H1 (cell line): ENCODE results near the gene CD44. TPM values are rescaled to one million over a fixed set of nuclear protein-coding genes. Genes with fewer than 3 reads are reported as not detected.

Source experiments
- CTCF ChIA-PET: fragments of 300-600 bp; sonication (Branson Sonifier 250); formaldehyde crosslinking; loops from one replicate; lab custom pipeline; 2021; ENCODE audit not compliant: partially characterized antibody; lab: Charles Lee
- POLR2A ChIA-PET: fragments of 300-600 bp; sonication (Branson Sonifier 250); formaldehyde crosslinking; loops from one replicate; lab custom pipeline; 2021; ENCODE audit warnings: inconsistent platforms; ENCODE audit not compliant: partially characterized antibody; lab: Charles Lee
- DNase-seq, 2 experiments: peaks; one replicate each; pipeline versions ENCODE4 v3.0.0 to v3.0.0-alpha.2; 2010 to 2022; ENCODE audit warnings: low spot score in 2 of 2, low read depth in 1 of 2, mixed read lengths in 1 of 2
- FAIRE-seq: peaks from 2 replicates; lab custom pipeline; 2011; peaks lifted over from hg19 to GRCh38; lab: Jason Lieb, UNC
- H2AFZ ChIP-seq: 2 replicates; pipeline ENCODE4 v1.8.1; 2012; ENCODE audit warnings: low read length, inconsistent platforms
- H2AK5ac ChIP-seq: 2 replicates; pipeline ENCODE4 v1.6.1; 2013; ENCODE audit warnings: low read depth, low read length
- H2BK120ac ChIP-seq: replicated peaks from 2 replicates; pipeline ENCODE3; 2013; ENCODE audit warnings: low read depth, low read length, inconsistent platforms
- H2BK12ac ChIP-seq: 2 replicates; pipeline ENCODE4 v1.6.1; 2013; ENCODE audit warnings: low read depth, low read length
- H2BK15ac ChIP-seq: 2 replicates; pipeline ENCODE4 v1.6.1; 2013; ENCODE audit warnings: low read length
- H2BK20ac ChIP-seq: 2 replicates; pipeline ENCODE4 v1.6.1; 2013; ENCODE audit warnings: low read length
- H2BK5ac ChIP-seq: 2 replicates; pipeline ENCODE4 v1.6.1; 2013; ENCODE audit warnings: low read depth, low read length
- H3K14ac ChIP-seq: 2 replicates; pipeline ENCODE4 v1.6.1; 2013; ENCODE audit warnings: inconsistent platforms; ENCODE audit not compliant: insufficient read length
- H3K18ac ChIP-seq: 2 replicates; pipeline ENCODE4 v1.6.1; 2013; ENCODE audit warnings: low read length; ENCODE audit errors: extremely low read depth
- H3K23ac ChIP-seq: 2 replicates; pipeline ENCODE4 v1.6.1; 2013; ENCODE audit warnings: inconsistent platforms; ENCODE audit not compliant: insufficient read length
- H3K23me2 ChIP-seq: 2 replicates; pipeline ENCODE4 v1.6.1; 2013; ENCODE audit warnings: low read depth, low read length
- H3K27ac ChIP-seq: 2 replicates; pipeline ENCODE4 v1.6.1; 2011; ENCODE audit warnings: low read depth, low read length, inconsistent platforms
- H3K27me3 ChIP-seq, 4 experiments: replicated peaks in 1 of 4; 1 replicate in 1 of 4; 2 replicates in 3 of 4; pipeline versions ENCODE4 v1.6.1 to v1.8.1; 2011 to 2013; ENCODE audit warnings: low read length in 3 of 4, mild to moderate bottlenecking in 3 of 4, inconsistent platforms in 2 of 4, mixed read lengths in 2 of 4, moderate library complexity in 1 of 4; ENCODE audit not compliant: control insufficient read depth in 3 of 4, insufficient read depth in 3 of 4; ENCODE audit errors: extremely low read depth in 1 of 4
- H3K36me3 ChIP-seq, 4 experiments: 2 replicates each; pipeline versions ENCODE4 v1.6.1 to v1.8.1; 2011 to 2013; ENCODE audit warnings: mild to moderate bottlenecking in 4 of 4, low read length in 3 of 4, moderate library complexity in 2 of 4, control low read depth in 1 of 4, inconsistent platforms in 1 of 4; ENCODE audit not compliant: insufficient read depth in 4 of 4, control insufficient read depth in 2 of 4
- H3K4ac ChIP-seq: replicated peaks from 2 replicates; pipeline ENCODE3; 2013; ENCODE audit warnings: low read length, low read depth, mixed read lengths, inconsistent platforms; ENCODE audit not compliant: insufficient read length
- H3K4me1 ChIP-seq, 4 experiments: replicated peaks in 1 of 4; 1 replicate in 1 of 4; 2 replicates in 3 of 4; pipeline versions ENCODE4 v1.6.1 to v1.8.1; 2011 to 2013; ENCODE audit warnings: low read length in 3 of 4, inconsistent platforms in 2 of 4, mixed read lengths in 1 of 4; ENCODE audit not compliant: insufficient read depth in 4 of 4, control insufficient read depth in 3 of 4
- H3K4me2 ChIP-seq, 2 experiments: 2 replicates each; pipeline versions ENCODE4 v1.6.1 to v1.8.1; 2011 to 2013; ENCODE audit warnings: low read depth in 2 of 2, low read length in 2 of 2, control low read depth in 1 of 2, inconsistent platforms in 1 of 2, mild to moderate bottlenecking in 1 of 2; ENCODE audit not compliant: insufficient read depth in 1 of 2
- H3K4me3 ChIP-seq, 4 experiments: fragments of 200-600, 300-600 bp in 1 of 4; sonication (generic), shearing (Covaris generic), sonication (Bioruptor Twin) in 1 of 4; 2 replicates each; pipeline versions ENCODE4 v1.5.1 to v1.8.1; 2011 to 2016; ENCODE audit warnings: low read length in 4 of 4, low read depth in 3 of 4, control low read depth in 2 of 4, inconsistent platforms in 2 of 4, mild to moderate bottlenecking in 2 of 4, mixed read lengths in 1 of 4, moderate library complexity in 1 of 4; ENCODE audit not compliant: insufficient read depth in 2 of 4; ENCODE audit errors: extremely low read depth in 1 of 4
- H3K56ac ChIP-seq: replicated peaks from 2 replicates; pipeline ENCODE3; 2013; ENCODE audit warnings: low read depth, mild to moderate bottlenecking, mixed read lengths, low read length, inconsistent platforms; ENCODE audit not compliant: insufficient read length
- H3K79me1 ChIP-seq: 2 replicates; pipeline ENCODE4 v1.6.1; 2013; ENCODE audit warnings: low read depth, low read length, control low read depth
- H3K79me2 ChIP-seq, 2 experiments: 2 replicates each; pipeline versions ENCODE4 v1.6.1 to v1.8.1; 2012 to 2013; ENCODE audit warnings: low read length in 2 of 2, mild to moderate bottlenecking in 2 of 2, inconsistent platforms in 1 of 2; ENCODE audit not compliant: insufficient read depth in 2 of 2, control insufficient read depth in 1 of 2
- H3K9ac ChIP-seq, 4 experiments: replicated peaks in 1 of 4; 1 replicate in 1 of 4; 2 replicates in 3 of 4; pipeline versions ENCODE4 v1.6.1 to v1.8.1; 2011 to 2013; ENCODE audit warnings: low read depth in 3 of 4, low read length in 3 of 4, control low read depth in 2 of 4, mild to moderate bottlenecking in 2 of 4, moderate library complexity in 2 of 4, inconsistent platforms in 1 of 4; ENCODE audit errors: extremely low read depth in 1 of 4
- H3K9me3 ChIP-seq, 2 experiments: 2 replicates each; pipeline versions ENCODE4 v1.6.1 to v1.8.1; 2012 to 2013; ENCODE audit warnings: mild to moderate bottlenecking in 2 of 2, moderate library complexity in 2 of 2, control low read depth in 1 of 2, inconsistent platforms in 1 of 2, low read depth in 1 of 2, low read length in 1 of 2, mixed read lengths in 1 of 2; ENCODE audit not compliant: insufficient read depth in 2 of 2
- H4K20me1 ChIP-seq, 2 experiments: replicated peaks in 1 of 2; 2 replicates each; pipeline versions ENCODE3 to v1.8.1; 2011 to 2013; ENCODE audit warnings: inconsistent platforms in 2 of 2, low read length in 2 of 2, mild to moderate bottlenecking in 1 of 2; ENCODE audit not compliant: insufficient read depth in 2 of 2, control insufficient read depth in 1 of 2
- H4K5ac ChIP-seq: 2 replicates; pipeline ENCODE4 v1.6.1; 2013; ENCODE audit warnings: low read length, low read depth, mixed read lengths, inconsistent platforms; ENCODE audit not compliant: insufficient read length
- H4K8ac ChIP-seq: 2 replicates; pipeline ENCODE4 v1.8.0; 2013; ENCODE audit warnings: mild to moderate bottlenecking, moderate library complexity, low read length, inconsistent platforms; ENCODE audit not compliant: insufficient read depth; ENCODE audit errors: extremely low read depth
- H4K91ac ChIP-seq: replicated peaks from 2 replicates; pipeline ENCODE3; 2013; ENCODE audit warnings: low read length, mixed read lengths, inconsistent platforms; ENCODE audit not compliant: insufficient read length
- BCL11A ChIP-seq, 2 experiments: IDR thresholded peaks; one replicate each; pipeline ENCODE4 v1.6.1; 2011; ENCODE audit warnings: low read depth in 2 of 2, low read length in 2 of 2, mild to moderate bottlenecking in 2 of 2
- BRCA1 ChIP-seq: IDR thresholded peaks from 2 replicates; pipeline ENCODE4 v1.6.1; 2012; ENCODE audit warnings: low read depth, low read length, improper control_type of control experiment
- CEBPB ChIP-seq: IDR thresholded peaks from 2 replicates; pipeline ENCODE4 v1.6.1; 2012; ENCODE audit warnings: low read depth, low read length
- CREB1 ChIP-seq: IDR thresholded peaks from 2 replicates; pipeline ENCODE4 v1.6.1; 2012; ENCODE audit warnings: inconsistent platforms
- E2F6 ChIP-seq: IDR thresholded peaks from 2 replicates; pipeline ENCODE4 v1.6.1; 2012; ENCODE audit warnings: inconsistent platforms
- EZH2 ChIP-seq: fragments of 200-600 bp; sonication (generic); IDR thresholded peaks from 2 replicates; pipeline ENCODE4 v1.7.1; 2012; ENCODE audit warnings: low read depth, mild to moderate bottlenecking, moderate library complexity, low read length, inconsistent platforms; ENCODE audit not compliant: severe bottlenecking
- FOSL1 ChIP-seq: IDR thresholded peaks from 2 replicates; pipeline ENCODE4 v1.6.1; 2011; ENCODE audit warnings: mild to moderate bottlenecking, low read depth, low read length, moderate library complexity; ENCODE audit not compliant: insufficient read depth
- NANOG ChIP-seq: IDR thresholded peaks from 2 replicates; pipeline ENCODE4 v1.6.1; 2011; ENCODE audit warnings: low read length, low read depth, mild to moderate bottlenecking, inconsistent platforms; ENCODE audit not compliant: insufficient read depth, poor library complexity, severe bottlenecking
- SAP30 ChIP-seq: fragments of 300-600 bp; sonication (generic); IDR thresholded peaks from 2 replicates; pipeline ENCODE4 v1.7.1; 2012; ENCODE audit warnings: low read length, moderate library complexity, mild to moderate bottlenecking, inconsistent platforms; ENCODE audit not compliant: insufficient read depth, insufficient replicate concordance
- SUZ12 ChIP-seq: fragments of 200-600 bp; sonication (generic); IDR thresholded peaks from 2 replicates; pipeline ENCODE4 v1.6.1; 2012; ENCODE audit warnings: mild to moderate bottlenecking, inconsistent platforms, low read length, moderate library complexity, mixed read lengths
- USF2 ChIP-seq: IDR thresholded peaks from 2 replicates; pipeline ENCODE4 v1.6.1; 2011; ENCODE audit warnings: low read length, improper control_type of control experiment
- WGBS, 2 experiments: shearing (Covaris generic) in 1 of 2; methylation state at CpG; one replicate each; pipeline versions ENCODE4 v1.1.6 to v1.1.7; 2013 to 2015; ENCODE audit warnings: low lambda C conversion rate in 2 of 2, mixed read lengths in 2 of 2, inconsistent platforms in 1 of 2, low coverage in 1 of 2, missing lambda C conversion rate in 1 of 2; ENCODE audit not compliant: insufficient replicate concordance in 2 of 2, insufficient coverage in 1 of 2, insufficient read length in 1 of 2; ENCODE audit errors: extremely low coverage in 1 of 2, missing lambda C conversion rate in 1 of 2; 5-methylcytosine and 5-hydroxymethylcytosine counted together
- polyA plus RNA-seq, 7 experiments: library from polyadenylated mRNA; depleted of rRNA in 3 of 7; stranded (reverse) in 5 of 7; unstranded in 2 of 7; fragments of >200 nt in 5 of 7; fragments of 200-250 nt in 2 of 7; gene quantifications; 1 replicate in 5 of 7; 2 replicates in 1 of 7; 4 replicates in 1 of 7; pipeline versions ENCODE4 v1.2.1 to v1.2.3, GENCODE V29; 2011 to 2013; ENCODE audit warnings: missing spikeins in 2 of 7, mixed read lengths in 2 of 7
- total RNA-seq: library from RNA; stranded (reverse); fragmentation: NEBNext Ultra II Directional; extraction: Animal tissue kit (Norgen Biotek cat#: 25700); gene quantifications from 2 replicates; pipeline ENCODE4 v1.2.1, GENCODE V29; 2021

CD44 gene
- total and polyA plus RNA-seq, 2 of the 8 experiments (the other 6 are each of a cell fraction or from before 2014, with no cell fraction given) = 11.8 to 13.7 TPM

GRCh38 chr11:35272391-35272902, 133.5 kb downstream of the CD44 start:
- TF ChIP-seq SAP30 (no peak), CREB1 (no peak), BCL11A (IDR thresholded peaks at IDR 0.05; ENCODE audit: low read depth in 2 of 2, low read length in 2 of 2) (no peak), FOSL1 (no peak), EZH2 (no peak), NANOG (no peak), BRCA1 (no peak), USF2 (no peak), E2F6 (no peak), CEBPB (no peak), SUZ12 (no peak)
- H3K27ac ChIP-seq = no peak overlapping the region

More at GRCh38 chr11:35272391-35272902, 133.5 kb downstream of the CD44 start:
- no peak overlapping the region for H2BK12ac ChIP-seq
- POLR2A ChIA-PET = no interaction called here
- no peaks in the 10 kb centered on the region for H3K79me1 ChIP-seq
- 89% methylated on average over 5 of the region's 5 CpGs; no CpG with 5 or more reads in 1 of the 2 experiments for WGBS, 2 experiments
- no peak overlapping the region for H2BK120ac ChIP-seq
- H2BK20ac ChIP-seq = no peak overlapping the region
- H2BK5ac ChIP-seq = no peak overlapping the region
- CTCF ChIA-PET = no interaction called here
- no peaks in the 10 kb centered on the region for H3K9me3 ChIP-seq
- FAIRE-seq = no peak
- H3K4me1 ChIP-seq = no peaks in the 10 kb centered on the region
- H3K4me2 ChIP-seq = no peak overlapping the region
- no peak overlapping the region for H3K9ac ChIP-seq
- no peak for DNase-seq
- H4K8ac ChIP-seq = no peak overlapping the region
- H3K23ac ChIP-seq = no peak overlapping the region
- no peaks in the 10 kb centered on the region; a peak in 1 of 7 replicates for H3K27me3 ChIP-seq
- no peak overlapping the region for H4K91ac ChIP-seq
- H3K14ac ChIP-seq = no peak overlapping the region
- H3K36me3 ChIP-seq = no peaks in the 10 kb centered on the region
- no peak overlapping the region for H3K4ac ChIP-seq
- H3K56ac ChIP-seq = no peak overlapping the region
- no peaks in the 10 kb centered on the region for H4K20me1 ChIP-seq
- no peak overlapping the region for H3K18ac ChIP-seq
- H2AFZ ChIP-seq = no peak overlapping the region
- H3K79me2 ChIP-seq = no peaks in the 10 kb centered on the region
- H2AK5ac ChIP-seq = no peak overlapping the region
- no peak overlapping the region for H4K5ac ChIP-seq
- H3K4me3 ChIP-seq = no peak overlapping the region
- H2BK15ac ChIP-seq = no peak overlapping the region
- H3K23me2 ChIP-seq = no peaks in the 10 kb centered on the region
